HS-5 (cell line): Measurements from ENCODE around the gene AXIN1.
"Not testable (repeated sequence)": the region's sequence is repeated elsewhere in the genome, so short reads cannot be mapped to it uniquely, and the experiment has no call there.

Experiments used
- DNase-seq: peaks from one replicate; pipeline ENCODE4 v3.0.0-alpha.2; 2012; ENCODE audit warnings: low read depth

Gene AXIN1

GRCh38 chr16:264440-264951 lies 88.0 kb downstream of the AXIN1 start:
- no peak for DNase-seq

DNA sequence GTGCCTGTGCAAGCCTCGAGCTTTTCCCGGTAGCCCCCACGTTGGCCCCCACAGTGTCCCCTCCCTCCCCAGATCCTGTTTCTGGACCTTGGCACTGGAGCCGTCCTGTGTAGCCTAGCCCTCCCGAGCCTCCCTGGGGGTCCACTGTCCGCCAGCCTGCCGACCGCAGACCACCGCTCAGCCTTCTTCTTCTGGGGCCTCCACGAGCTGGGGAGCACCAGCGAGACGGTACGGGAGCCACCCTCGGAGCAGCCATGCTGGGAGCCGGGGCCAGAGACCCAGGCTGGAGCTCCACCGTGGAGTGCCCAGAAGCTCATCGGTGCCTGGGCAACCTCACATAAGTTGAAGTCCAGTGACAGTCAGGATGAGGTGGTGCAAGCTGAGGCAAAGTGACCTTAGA lies 88.6 kb downstream of the AXIN1 start:
- no peak for DNase-seq

- no peak for DNase-seq
These were observed 89.2 kb downstream of the AXIN1 start for GRCh38 chr16:263182-263774.

DNA sequence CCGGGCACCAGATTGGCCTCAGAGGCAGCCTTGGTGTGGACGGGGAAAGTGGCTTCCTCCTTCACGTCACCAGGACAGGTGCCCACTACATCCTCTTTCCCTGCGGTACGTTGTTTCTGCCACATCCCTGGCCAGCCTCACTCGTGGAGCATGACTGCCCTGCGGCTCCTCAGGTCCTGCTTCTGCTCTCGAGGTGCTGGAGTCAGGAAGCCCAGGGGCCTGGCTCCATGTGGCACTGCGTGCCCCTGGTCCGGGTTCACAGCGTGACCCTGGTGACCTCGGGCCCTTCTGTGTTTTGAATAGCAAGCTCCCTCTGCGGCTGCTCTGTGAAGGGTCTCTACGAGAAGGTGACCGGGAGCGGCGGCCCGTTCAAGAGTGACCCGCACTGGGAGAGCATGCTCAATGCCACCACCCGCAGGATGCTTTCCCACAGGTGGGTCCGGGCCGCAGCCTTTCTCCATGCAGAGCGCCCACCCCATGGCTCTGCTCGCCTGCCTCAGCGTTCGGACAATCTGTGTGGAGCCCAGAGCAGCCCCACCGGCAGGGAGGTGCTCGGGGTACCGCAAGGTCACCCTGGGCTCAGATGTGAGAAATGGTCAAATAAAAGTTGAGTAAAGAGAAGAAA lies 90.3 kb downstream of the AXIN1 start:
- no peak for DNase-seq

DNA sequence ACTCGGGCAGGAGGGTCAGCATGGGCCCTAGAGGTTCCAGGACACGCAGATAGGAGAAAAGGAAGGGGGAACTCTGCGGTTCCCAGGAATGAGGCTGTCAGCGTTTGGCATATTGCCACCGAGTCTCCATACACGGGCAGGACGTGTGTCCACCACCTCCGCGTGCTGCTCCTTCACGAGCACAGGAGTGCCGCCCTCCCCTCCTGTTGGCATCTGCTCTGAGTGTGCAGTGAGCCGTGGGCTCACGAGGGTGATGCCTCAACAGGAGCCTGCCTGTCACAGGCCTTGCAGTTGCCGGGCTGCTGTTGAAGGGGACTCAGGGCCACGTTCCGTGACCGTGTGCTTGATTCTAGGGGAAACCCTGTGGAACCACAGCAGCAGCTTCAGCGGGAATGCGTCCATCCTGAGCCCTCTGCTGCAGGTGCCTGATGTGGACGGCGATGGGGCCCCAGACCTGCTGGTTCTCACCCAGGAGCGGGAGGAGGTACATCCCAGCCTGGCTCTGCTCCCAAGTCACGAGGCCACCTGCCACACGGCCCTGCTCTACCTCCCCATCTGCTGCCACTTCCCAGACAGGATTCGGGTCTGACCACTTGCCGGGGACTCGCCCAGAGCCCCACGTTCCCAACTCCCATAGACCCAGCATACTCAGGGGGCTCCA lies 91.4 kb downstream of the AXIN1 start:
- DNase-seq, result no peak

- no peak for DNase-seq
These were observed 92.2 kb downstream of the AXIN1 start for GRCh38 chr16:260326-260725.

- no peak for DNase-seq
These were observed 92.7 kb downstream of the AXIN1 start for GRCh38 chr16:259814-260253.

- no peak for DNase-seq
These were observed 93.3 kb downstream of the AXIN1 start for GRCh38 chr16:259226-259625.

DNA sequence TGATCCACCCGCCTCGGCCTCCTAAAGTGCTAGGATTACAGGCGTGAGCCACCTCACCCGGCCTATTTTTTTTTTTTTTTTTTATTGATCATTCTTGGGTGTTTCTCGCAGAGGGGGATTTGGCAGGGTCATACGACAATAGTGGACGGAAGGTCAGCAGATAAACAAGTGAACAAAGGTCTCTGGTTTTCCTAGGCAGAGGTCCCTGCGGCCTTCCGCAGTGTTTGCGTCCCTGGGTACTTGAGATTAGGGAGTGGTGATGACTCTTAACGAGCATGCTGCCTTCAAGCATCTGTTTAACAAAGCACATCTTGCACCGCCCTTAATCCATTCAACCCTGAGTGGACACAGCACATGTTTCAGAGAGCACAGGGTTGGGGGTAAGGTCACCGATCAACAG lies 94.4 kb downstream of the AXIN1 start:
- not testable (repeated sequence) for DNase-seq

DNA sequence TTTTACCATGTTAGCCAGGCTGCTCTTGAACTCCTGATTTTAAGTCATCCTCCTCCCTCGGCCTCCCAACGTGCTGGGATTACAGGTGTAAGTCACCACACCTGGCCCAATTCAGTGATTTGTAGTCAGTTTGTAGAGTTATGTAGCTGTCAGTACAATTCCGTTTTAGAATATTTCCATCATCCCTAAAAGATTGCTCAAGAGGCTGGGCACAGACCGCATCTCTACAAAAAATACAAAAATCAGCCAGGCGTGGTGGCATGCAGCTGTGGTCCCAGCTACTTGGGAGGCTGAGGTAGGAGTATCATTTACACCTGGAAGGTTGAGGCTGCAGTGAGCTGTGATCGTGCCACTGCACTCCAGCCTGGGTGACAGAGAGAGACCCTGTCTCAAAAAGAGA lies 97.3 kb downstream of the AXIN1 start:
- no peak for DNase-seq

DNA sequence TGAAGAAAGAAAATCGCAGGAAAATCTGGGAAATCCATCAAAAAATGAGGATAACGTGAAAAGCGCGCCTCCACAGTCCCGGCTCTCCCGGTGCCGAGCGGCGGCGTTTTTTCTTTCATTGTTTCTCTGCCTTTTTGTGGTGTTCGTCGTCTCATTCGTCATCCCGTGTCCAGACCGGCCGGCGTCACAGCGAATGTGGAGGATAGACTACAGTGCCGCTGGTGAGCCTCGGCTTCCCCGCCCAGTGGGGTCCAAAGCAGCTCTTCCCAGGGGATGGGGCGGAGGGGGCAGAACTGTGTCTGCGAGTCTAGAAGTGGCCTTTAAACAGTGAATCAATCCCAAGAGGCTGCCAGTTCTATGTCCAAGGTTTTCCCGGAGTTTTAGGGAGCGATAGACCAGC lies 98.1 kb downstream of the AXIN1 start:
- DNase-seq, result no peak

GRCh38 chr16:253833-254232 lies 98.7 kb downstream of the AXIN1 start:
- DNase-seq, result no peak

GRCh38 chr16:252366-253337 lies 99.9 kb downstream of the AXIN1 start:
- DNase-seq, result no peak

DNA sequence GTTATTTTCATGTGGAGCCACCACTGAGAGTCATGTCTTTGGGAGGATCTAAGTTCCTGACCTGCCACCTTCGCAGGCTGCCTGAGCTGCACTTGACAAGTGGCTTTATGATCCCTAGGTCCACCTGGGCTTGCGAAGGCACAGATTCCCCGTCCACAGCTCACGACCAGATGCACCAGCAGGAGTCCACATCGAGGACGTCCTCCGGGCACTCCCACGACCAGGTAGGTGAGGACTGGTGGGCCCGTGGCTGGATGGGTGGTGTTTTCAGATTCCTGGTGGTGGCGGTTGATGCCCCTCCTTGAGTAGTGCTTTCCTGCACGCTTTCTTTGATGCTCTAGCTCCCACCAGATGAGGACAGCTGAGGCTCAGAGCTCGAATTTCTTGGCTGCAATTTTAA lies 103.1 kb downstream of the AXIN1 start:
- no peak for DNase-seq

DNA sequence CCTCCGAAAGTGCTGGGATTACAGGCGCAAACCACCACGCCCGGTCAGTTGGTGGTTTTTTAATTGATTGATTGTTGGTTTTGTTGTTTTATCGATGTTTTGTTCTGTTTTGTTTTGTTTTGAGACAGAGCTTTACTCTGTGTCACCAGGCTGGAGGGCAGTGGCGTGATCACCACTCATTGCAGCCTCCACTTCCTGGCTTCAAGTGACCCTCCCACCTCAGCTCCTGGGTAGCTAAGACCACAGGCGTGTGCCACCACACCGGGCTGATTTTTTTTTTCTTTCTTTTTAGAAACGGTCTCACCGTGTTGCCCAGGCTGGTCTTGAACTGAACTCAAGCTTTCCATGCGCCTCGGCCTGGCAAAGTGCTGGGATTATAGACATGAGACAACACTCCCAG lies 105.5 kb downstream of the AXIN1 start:
- no peak for DNase-seq

DNA sequence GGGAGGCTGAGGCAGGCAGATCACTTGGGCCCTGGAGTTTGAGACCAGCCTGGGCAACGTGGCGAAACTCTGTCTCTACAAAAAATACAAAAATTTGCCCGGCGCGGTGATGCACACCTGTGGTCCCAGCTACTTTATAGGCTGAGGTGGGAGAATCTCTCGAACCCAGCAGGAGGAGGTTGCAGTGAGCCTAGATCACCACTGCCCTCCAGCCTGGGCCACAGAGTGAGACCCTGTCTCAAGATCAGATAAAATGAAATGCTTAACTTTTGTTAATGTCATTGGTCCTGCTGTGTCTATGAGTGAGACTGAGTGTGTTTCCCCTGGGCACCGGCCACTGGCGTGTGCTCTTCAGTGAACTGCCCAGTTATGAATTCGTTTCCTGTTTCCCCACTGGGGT lies 107.4 kb downstream of the AXIN1 start:
- DNase-seq, result no peak

- DNase-seq, result no peak
These were observed 109.2 kb downstream of the AXIN1 start for GRCh38 chr16:243348-243747.

DNA sequence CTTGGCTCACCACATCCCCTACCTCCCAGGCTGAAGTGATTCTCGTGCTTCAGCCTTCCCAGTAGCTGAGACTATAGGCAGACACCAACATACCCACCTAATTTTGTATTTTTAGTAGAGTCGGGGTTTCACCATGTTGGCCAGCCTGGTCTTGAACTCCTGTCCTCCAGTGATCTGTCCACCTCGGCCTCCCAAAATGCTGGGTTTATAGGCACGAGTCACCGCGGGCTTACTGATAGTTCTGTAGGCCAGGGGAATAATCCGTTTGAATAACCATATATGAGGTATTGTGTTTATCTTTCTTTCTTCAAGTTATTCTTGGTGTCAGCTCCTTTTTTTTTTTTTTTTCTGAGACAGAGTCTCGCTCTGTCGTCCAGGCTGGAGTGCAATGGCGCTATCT lies 110.2 kb downstream of the AXIN1 start:
- no peak for DNase-seq

DNA sequence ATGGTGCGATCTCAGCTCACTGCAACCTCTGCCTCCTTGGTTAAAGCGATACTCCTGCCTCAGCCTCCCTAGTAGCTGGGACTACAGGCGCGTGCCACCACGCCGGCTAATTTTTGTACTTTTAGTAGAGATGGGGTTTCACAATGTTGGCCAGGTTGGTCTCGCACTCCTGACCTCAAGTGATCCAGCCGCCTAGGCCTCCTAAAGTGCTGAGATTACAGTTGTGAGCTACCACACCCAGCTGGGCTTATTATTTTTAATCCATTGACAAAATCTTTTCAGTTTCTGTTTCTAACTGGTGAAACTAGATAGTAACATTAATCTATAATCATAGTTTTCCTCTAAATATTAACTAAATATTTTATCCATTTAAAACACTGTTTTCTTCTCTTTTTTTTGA lies 112.0 kb downstream of the AXIN1 start:
- DNase-seq, result no peak

- no peak for DNase-seq
These were observed 112.6 kb downstream of the AXIN1 start for GRCh38 chr16:239948-240277.
